Panc1 (cell line): ENCODE measurements around the gene RBL1.

Source experiments
- TCF7L2 ChIP-seq: IDR thresholded peaks from 2 replicates; pipeline ENCODE4 v1.6.1; 2011; ENCODE audit warnings: mild to moderate bottlenecking, low read depth, low read length, inconsistent platforms
- TF ChIP-seq, protein P1 (sequence below): fragments of 450-650 bp; IDR thresholded peaks from 2 replicates; pipeline ENCODE4 v1.5.1; 2017; ENCODE audit warnings: mild to moderate bottlenecking
- TF ChIP-seq, protein P2 (sequence below), 2 experiments: IDR thresholded peaks; 2 replicates each; pipeline ENCODE4 v1.6.1; 2011 to 2012; ENCODE audit warnings: low read depth in 2 of 2, control low read depth in 1 of 2, low read length in 1 of 2, mild to moderate bottlenecking in 1 of 2, moderate library complexity in 1 of 2; ENCODE audit not compliant: insufficient read depth in 1 of 2

DNA sequence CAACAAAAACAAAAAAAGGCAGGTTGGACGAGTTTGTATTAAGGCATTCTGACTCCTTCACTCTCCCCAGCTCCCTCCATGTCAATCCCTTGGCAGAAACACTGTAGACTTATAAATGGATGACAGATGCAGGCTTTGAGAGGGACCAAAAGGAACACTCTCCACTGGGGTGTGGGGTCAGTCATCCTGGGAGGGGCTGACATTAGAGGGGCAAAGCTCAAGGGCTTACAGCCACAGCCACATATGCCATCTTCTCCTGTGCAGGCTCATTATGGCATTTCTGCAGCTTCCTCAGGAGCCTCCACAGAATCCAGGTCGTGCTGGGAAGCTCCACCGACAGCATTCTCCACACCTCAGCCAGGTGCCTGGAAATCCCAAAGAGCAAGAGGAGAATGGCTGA lies 33.0 kb upstream of the RBL1 start:
- TF ChIP-seq, protein P1, sequence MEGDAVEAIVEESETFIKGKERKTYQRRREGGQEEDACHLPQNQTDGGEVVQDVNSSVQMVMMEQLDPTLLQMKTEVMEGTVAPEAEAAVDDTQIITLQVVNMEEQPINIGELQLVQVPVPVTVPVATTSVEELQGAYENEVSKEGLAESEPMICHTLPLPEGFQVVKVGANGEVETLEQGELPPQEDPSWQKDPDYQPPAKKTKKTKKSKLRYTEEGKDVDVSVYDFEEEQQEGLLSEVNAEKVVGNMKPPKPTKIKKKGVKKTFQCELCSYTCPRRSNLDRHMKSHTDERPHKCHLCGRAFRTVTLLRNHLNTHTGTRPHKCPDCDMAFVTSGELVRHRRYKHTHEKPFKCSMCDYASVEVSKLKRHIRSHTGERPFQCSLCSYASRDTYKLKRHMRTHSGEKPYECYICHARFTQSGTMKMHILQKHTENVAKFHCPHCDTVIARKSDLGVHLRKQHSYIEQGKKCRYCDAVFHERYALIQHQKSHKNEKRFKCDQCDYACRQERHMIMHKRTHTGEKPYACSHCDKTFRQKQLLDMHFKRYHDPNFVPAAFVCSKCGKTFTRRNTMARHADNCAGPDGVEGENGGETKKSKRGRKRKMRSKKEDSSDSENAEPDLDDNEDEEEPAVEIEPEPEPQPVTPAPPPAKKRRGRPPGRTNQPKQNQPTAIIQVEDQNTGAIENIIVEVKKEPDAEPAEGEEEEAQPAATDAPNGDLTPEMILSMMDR = no peak
- no peak for TF ChIP-seq TCF7L2
- TF ChIP-seq, protein P2, sequence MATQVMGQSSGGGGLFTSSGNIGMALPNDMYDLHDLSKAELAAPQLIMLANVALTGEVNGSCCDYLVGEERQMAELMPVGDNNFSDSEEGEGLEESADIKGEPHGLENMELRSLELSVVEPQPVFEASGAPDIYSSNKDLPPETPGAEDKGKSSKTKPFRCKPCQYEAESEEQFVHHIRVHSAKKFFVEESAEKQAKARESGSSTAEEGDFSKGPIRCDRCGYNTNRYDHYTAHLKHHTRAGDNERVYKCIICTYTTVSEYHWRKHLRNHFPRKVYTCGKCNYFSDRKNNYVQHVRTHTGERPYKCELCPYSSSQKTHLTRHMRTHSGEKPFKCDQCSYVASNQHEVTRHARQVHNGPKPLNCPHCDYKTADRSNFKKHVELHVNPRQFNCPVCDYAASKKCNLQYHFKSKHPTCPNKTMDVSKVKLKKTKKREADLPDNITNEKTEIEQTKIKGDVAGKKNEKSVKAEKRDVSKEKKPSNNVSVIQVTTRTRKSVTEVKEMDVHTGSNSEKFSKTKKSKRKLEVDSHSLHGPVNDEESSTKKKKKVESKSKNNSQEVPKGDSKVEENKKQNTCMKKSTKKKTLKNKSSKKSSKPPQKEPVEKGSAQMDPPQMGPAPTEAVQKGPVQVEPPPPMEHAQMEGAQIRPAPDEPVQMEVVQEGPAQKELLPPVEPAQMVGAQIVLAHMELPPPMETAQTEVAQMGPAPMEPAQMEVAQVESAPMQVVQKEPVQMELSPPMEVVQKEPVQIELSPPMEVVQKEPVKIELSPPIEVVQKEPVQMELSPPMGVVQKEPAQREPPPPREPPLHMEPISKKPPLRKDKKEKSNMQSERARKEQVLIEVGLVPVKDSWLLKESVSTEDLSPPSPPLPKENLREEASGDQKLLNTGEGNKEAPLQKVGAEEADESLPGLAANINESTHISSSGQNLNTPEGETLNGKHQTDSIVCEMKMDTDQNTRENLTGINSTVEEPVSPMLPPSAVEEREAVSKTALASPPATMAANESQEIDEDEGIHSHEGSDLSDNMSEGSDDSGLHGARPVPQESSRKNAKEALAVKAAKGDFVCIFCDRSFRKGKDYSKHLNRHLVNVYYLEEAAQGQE (IDR thresholded peaks at IDR 0.05; ENCODE audit: insufficient read depth in 1 of 2, low read depth in 2 of 2, low read length in 1 of 2) = no peak
